Fibroblast of lung (primary cell): Measurements from ENCODE around the gene PIK3R6. TPM values are rescaled to one million over a fixed set of nuclear protein-coding genes. Genes with fewer than 3 reads are reported as not detected.

Experiments used
- DNase-seq, 2 donors: peaks; one replicate each; pipeline versions ENCODE4 v3.0.0 to v3.0.0-alpha.2; 2010; ENCODE audit warnings: low read depth in 2 of 2
- H2AFZ ChIP-seq: 2 replicates; pipeline ENCODE4 v1.5.1; 2012; ENCODE audit warnings: low read length, control low read depth, inconsistent platforms
- H3K27ac ChIP-seq: 2 replicates; pipeline ENCODE4 v1.5.1; 2011; ENCODE audit warnings: low read length, control low read depth; ENCODE audit not compliant: insufficient read depth
- H3K27me3 ChIP-seq: 2 replicates; pipeline ENCODE4 v1.5.1; 2011; ENCODE audit warnings: mild to moderate bottlenecking, low read length; ENCODE audit not compliant: control insufficient read depth, insufficient read depth
- H3K36me3 ChIP-seq: 2 replicates; pipeline ENCODE4 v1.5.1; 2011; ENCODE audit warnings: low read length; ENCODE audit not compliant: control insufficient read depth, insufficient read depth
- H3K4me1 ChIP-seq: 2 replicates; pipeline ENCODE4 v1.5.1; 2011; ENCODE audit warnings: low read length; ENCODE audit not compliant: control insufficient read depth, insufficient read depth; ENCODE audit errors: extremely low read depth
- H3K4me2 ChIP-seq: 2 replicates; pipeline ENCODE4 v1.5.1; 2011; ENCODE audit warnings: low read length, control low read depth; ENCODE audit not compliant: insufficient read depth; ENCODE audit errors: extremely low read depth
- H3K4me3 ChIP-seq, 4 experiments: fragments of 200-600 bp in 1 of 4; sonication (generic) in 1 of 4; replicated peaks in 1 of 4; 2 replicates each; pipeline ENCODE4 v1.5.1; 2011 to 2016; ENCODE audit warnings: low read length in 4 of 4, low read depth in 3 of 4, mild to moderate bottlenecking in 3 of 4, control low read depth in 2 of 4, inconsistent platforms in 1 of 4, mixed read lengths in 1 of 4; ENCODE audit not compliant: insufficient read depth in 1 of 4; ENCODE audit errors: control extremely low read depth in 1 of 4
- H3K79me2 ChIP-seq: 2 replicates; pipeline ENCODE4 v1.5.1; 2012; ENCODE audit warnings: mild to moderate bottlenecking, low read length, inconsistent platforms; ENCODE audit not compliant: control insufficient read depth, insufficient read depth
- H3K9ac ChIP-seq: 2 replicates; pipeline ENCODE4 v1.5.1; 2011; ENCODE audit warnings: mild to moderate bottlenecking, low read length, control low read depth; ENCODE audit not compliant: insufficient read depth
- H3K9me3 ChIP-seq: 2 replicates; pipeline ENCODE4 v1.5.1; 2012; ENCODE audit warnings: low read depth, low read length; ENCODE audit not compliant: control insufficient read depth, insufficient read depth
- H4K20me1 ChIP-seq: 2 replicates; pipeline ENCODE4 v1.5.1; 2011; ENCODE audit warnings: low read length; ENCODE audit not compliant: control insufficient read depth, insufficient read depth; ENCODE audit errors: extremely low read depth
- CTCF ChIP-seq, 2 donors: IDR thresholded peaks in 1 of 2; conservative IDR thresholded peaks in 1 of 2; 1 replicate in 1 of 2; 2 replicates in 1 of 2; pipeline ENCODE4 v1.5.1; 2011 to 2012; ENCODE audit warnings: low read length in 2 of 2, control low read depth in 1 of 2, inconsistent platforms in 1 of 2, low read depth in 1 of 2, mild to moderate bottlenecking in 1 of 2
- EZH2 ChIP-seq: IDR thresholded peaks from 2 replicates; pipeline ENCODE4 v1.5.1; 2012; ENCODE audit warnings: low read length, control low read depth, mild to moderate bottlenecking; ENCODE audit errors: missing control alignments
- polyA plus RNA-seq, 2 donors: library from polyadenylated mRNA; depleted of rRNA in 1 of 2; stranded (reverse) in 1 of 2; unstranded in 1 of 2; fragments of >200 nt; gene quantifications; 2 replicates each; pipeline ENCODE4 v1.2.1, GENCODE V29; 2011 to 2012; ENCODE audit warnings: missing spikeins in 1 of 2
- total RNA-seq: library from RNA; depleted of rRNA; stranded (reverse); fragments of >200 nt; gene quantifications from 2 replicates; pipeline ENCODE4 v1.2.1, GENCODE V29; 2014

PIK3R6 gene
- total and polyA plus RNA-seq, 2 donors (not counting 1 experiment from before 2014, with no cell fraction given): 0.02 TPM; not detected in 1

GRCh38 chr17:8904686-8905085 is 37.2 kb upstream of the PIK3R6 start:
- Histone ChIP-seq H4K20me1 (no peaks in the 10 kb centered on the region), H3K27ac (no peak overlapping the region), H3K9me3 (no peaks in the 10 kb centered on the region), H2AFZ (no peak overlapping the region), H3K36me3 (no peaks in the 10 kb centered on the region), H3K79me2 (no peaks in the 10 kb centered on the region), H3K4me1 (no peaks in the 10 kb centered on the region), H3K9ac (no peak overlapping the region), H3K4me3 (no peak overlapping the region), H3K4me2 (no peak overlapping the region), H3K27me3 (no peaks in the 10 kb centered on the region)
- DNase-seq: no peak
- TF ChIP-seq EZH2 (no peak), CTCF (conservative IDR thresholded peaks at IDR 0.05 in 1 of 2, IDR thresholded peaks at IDR 0.05 in 1 of 2; ENCODE audit: low read depth in 1 of 2, low read length in 2 of 2) (no peak)

GRCh38 chr17:8904201-8904600 is 36.7 kb upstream of the PIK3R6 start:
- Histone ChIP-seq H3K27me3 (no peaks in the 10 kb centered on the region), H3K4me3 (no peak overlapping the region), H2AFZ (no peak overlapping the region), H3K79me2 (no peaks in the 10 kb centered on the region), H3K4me1 (no peaks in the 10 kb centered on the region), H4K20me1 (no peaks in the 10 kb centered on the region), H3K9ac (no peak overlapping the region), H3K9me3 (no peaks in the 10 kb centered on the region), H3K4me2 (no peak overlapping the region), H3K27ac (no peak overlapping the region), H3K36me3 (no peaks in the 10 kb centered on the region)
- no peak for TF ChIP-seq CTCF (conservative IDR thresholded peaks at IDR 0.05 in 1 of 2, IDR thresholded peaks at IDR 0.05 in 1 of 2; ENCODE audit: low read depth in 1 of 2, low read length in 2 of 2)
- TF ChIP-seq EZH2: no peak
- no peak for DNase-seq

GRCh38 chr17:8900626-8901585 is 33.4 kb upstream of the PIK3R6 start:
- no peak overlapping the region for H3K4me3 ChIP-seq
- H3K4me2 ChIP-seq: no peak overlapping the region
- H2AFZ ChIP-seq: no peak overlapping the region
- H3K27me3 ChIP-seq: no peaks in the 10 kb centered on the region
- no peaks in the 10 kb centered on the region for H4K20me1 ChIP-seq
- TF ChIP-seq EZH2 (no peak), CTCF (conservative IDR thresholded peaks at IDR 0.05 in 1 of 2, IDR thresholded peaks at IDR 0.05 in 1 of 2; ENCODE audit: low read depth in 1 of 2, low read length in 2 of 2) (no peak)
- no peaks in the 10 kb centered on the region for H3K4me1 ChIP-seq
- H3K79me2 ChIP-seq: no peaks in the 10 kb centered on the region
- H3K27ac ChIP-seq: no peak overlapping the region
- H3K9ac ChIP-seq: no peak overlapping the region
- no peaks in the 10 kb centered on the region for H3K9me3 ChIP-seq
- H3K36me3 ChIP-seq: no peaks in the 10 kb centered on the region
- DNase-seq: no peak
